ENCODE results near the gene HPCAL1.

GRCh38 chr2:10326707-10327594 lies 24.2 kb downstream of the HPCAL1 start:
- TF ChIP-seq, protein P1, sequence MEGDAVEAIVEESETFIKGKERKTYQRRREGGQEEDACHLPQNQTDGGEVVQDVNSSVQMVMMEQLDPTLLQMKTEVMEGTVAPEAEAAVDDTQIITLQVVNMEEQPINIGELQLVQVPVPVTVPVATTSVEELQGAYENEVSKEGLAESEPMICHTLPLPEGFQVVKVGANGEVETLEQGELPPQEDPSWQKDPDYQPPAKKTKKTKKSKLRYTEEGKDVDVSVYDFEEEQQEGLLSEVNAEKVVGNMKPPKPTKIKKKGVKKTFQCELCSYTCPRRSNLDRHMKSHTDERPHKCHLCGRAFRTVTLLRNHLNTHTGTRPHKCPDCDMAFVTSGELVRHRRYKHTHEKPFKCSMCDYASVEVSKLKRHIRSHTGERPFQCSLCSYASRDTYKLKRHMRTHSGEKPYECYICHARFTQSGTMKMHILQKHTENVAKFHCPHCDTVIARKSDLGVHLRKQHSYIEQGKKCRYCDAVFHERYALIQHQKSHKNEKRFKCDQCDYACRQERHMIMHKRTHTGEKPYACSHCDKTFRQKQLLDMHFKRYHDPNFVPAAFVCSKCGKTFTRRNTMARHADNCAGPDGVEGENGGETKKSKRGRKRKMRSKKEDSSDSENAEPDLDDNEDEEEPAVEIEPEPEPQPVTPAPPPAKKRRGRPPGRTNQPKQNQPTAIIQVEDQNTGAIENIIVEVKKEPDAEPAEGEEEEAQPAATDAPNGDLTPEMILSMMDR (conservative IDR thresholded peaks at IDR 0.05; ENCODE audit: low read depth, low read length), result no peak
- TF ChIP-seq EZH2phosphoT487 (IDR thresholded peaks at IDR 0.05; ENCODE audit: borderline replicate concordance, low read length), result no peak
